Type B pancreatic cell (in vitro differentiated cells): ENCODE measurements around the gene RPS6KA4. TPM values are rescaled to one million over a fixed set of nuclear protein-coding genes. Genes with fewer than 3 reads are reported as not detected.

Experiments
- DNase-seq: peaks from one replicate; pipeline ENCODE4 v3.0.0; 2021; ENCODE audit warnings: mixed read lengths; ENCODE audit not compliant: unreplicated experiment; ENCODE audit errors: extremely low spot score
- H3K27ac Mint-ChIP-seq: 2 replicates; pipeline ENCODE4 v1.8.0; 2021; ENCODE audit warnings: mild to moderate bottlenecking, mixed read lengths
- H3K27me3 Mint-ChIP-seq: 2 replicates; pipeline ENCODE4 v1.8.0; 2021; ENCODE audit warnings: mixed read lengths
- H3K36me3 Mint-ChIP-seq: 2 replicates; pipeline ENCODE4 v1.8.0; 2021; ENCODE audit warnings: mixed read lengths
- H3K4me1 Mint-ChIP-seq: one replicate; pipeline ENCODE4 v1.8.0; 2021; ENCODE audit warnings: mixed read lengths; ENCODE audit not compliant: unreplicated experiment
- H3K4me3 Mint-ChIP-seq: 2 replicates; pipeline ENCODE4 v1.8.0; 2021; ENCODE audit warnings: mild to moderate bottlenecking, mixed read lengths
- H3K9me3 Mint-ChIP-seq: 2 replicates; pipeline ENCODE4 v1.8.0; 2021; ENCODE audit warnings: mixed read lengths
- CTCF ChIP-seq: fragments of 200-600 bp; sonication (generic); conservative IDR thresholded peaks from 2 replicates; pipeline ENCODE4 v1.5.0; 2021; ENCODE audit warnings: antibody characterized with exemption, mild to moderate bottlenecking
- total RNA-seq: library from RNA; stranded (reverse); gene quantifications from 2 replicates; pipeline ENCODE4 v1.2.1, GENCODE V29; 2021; ENCODE audit warnings: low replicate concordance

Gene RPS6KA4
- total RNA-seq, 1 donor from 2014 or later: 26.4 TPM

- TF ChIP-seq CTCF: no peak
- H3K4me1 Mint-ChIP-seq: peaks cover 16% of the 10 kb centered on the region
- no peak for DNase-seq
- H3K36me3 Mint-ChIP-seq: peaks cover 12% of the 10 kb centered on the region
- H3K4me3 Mint-ChIP-seq: peak overlapping the region; percentile 91
- peak overlapping the region; percentile 59 for H3K27ac Mint-ChIP-seq
- H3K9me3 Mint-ChIP-seq: no peaks in the 10 kb centered on the region
- H3K27me3 Mint-ChIP-seq: no peaks in the 10 kb centered on the region
Measured at GRCh38 chr11:64359712-64360445, 917 bp downstream of the RPS6KA4 start.

- no peak for DNase-seq
- peaks cover 16% of the 10 kb centered on the region for H3K4me1 Mint-ChIP-seq
- no peaks in the 10 kb centered on the region for H3K27me3 Mint-ChIP-seq
- peak overlapping the region; percentile 91 for H3K4me3 Mint-ChIP-seq
- H3K9me3 Mint-ChIP-seq: no peaks in the 10 kb centered on the region
- peak overlapping the region; percentile 21 for H3K27ac Mint-ChIP-seq
- no peak for TF ChIP-seq CTCF
- H3K36me3 Mint-ChIP-seq: peaks cover 12% of the 10 kb centered on the region
Measured at GRCh38 chr11:64360448-64360921, 1.5 kb downstream of the RPS6KA4 start.

GRCh38 chr11:64361659-64362058 lies 2.7 kb downstream of the RPS6KA4 start:
- H3K27ac Mint-ChIP-seq: no peak overlapping the region
- peaks cover 3% of the 10 kb centered on the region for H3K9me3 Mint-ChIP-seq
- no peak for DNase-seq
- no peak for TF ChIP-seq CTCF
- peaks cover 16% of the 10 kb centered on the region for H3K36me3 Mint-ChIP-seq
- peaks cover 17% of the 10 kb centered on the region for H3K4me1 Mint-ChIP-seq
- H3K27me3 Mint-ChIP-seq: no peaks in the 10 kb centered on the region
- peak overlapping the region; percentile 91 for H3K4me3 Mint-ChIP-seq

- no peak overlapping the region for H3K27ac Mint-ChIP-seq
- TF ChIP-seq CTCF: no peak
Measured at GRCh38 chr11:64362339-64362738, 3.4 kb downstream of the RPS6KA4 start.

GRCh38 chr11:64364435-64364834 lies 5.5 kb downstream of the RPS6KA4 start:
- no peak for DNase-seq
- Mint-ChIP-seq H3K9me3 (peaks cover 6% of the 10 kb centered on the region), H3K27me3 (no peaks in the 10 kb centered on the region), H3K27ac (no peak overlapping the region), H3K36me3 (peaks cover 18% of the 10 kb centered on the region), H3K4me3 (no peak overlapping the region), H3K4me1 (peaks cover 10% of the 10 kb centered on the region)
- TF ChIP-seq CTCF: no peak

More at GRCh38 chr11:64362339-64362738, 3.4 kb downstream of the RPS6KA4 start:
- no peak for DNase-seq
- H3K9me3 Mint-ChIP-seq: peaks cover 6% of the 10 kb centered on the region
- no peaks in the 10 kb centered on the region for H3K27me3 Mint-ChIP-seq
- peaks cover 17% of the 10 kb centered on the region for H3K4me1 Mint-ChIP-seq
- no peak overlapping the region for H3K4me3 Mint-ChIP-seq
- peaks cover 18% of the 10 kb centered on the region for H3K36me3 Mint-ChIP-seq
